Activated CD4-positive, alpha-beta T cell treated with anti-CD3 and anti-CD28 coated beads for 4 hours (primary cell): ENCODE measurements around the gene ASIC2.

ENCODE experiments used
- DNase-seq, 2 donors: peaks; one replicate each; pipeline ENCODE4 v3.0.0-alpha.2; 2020

Gene ASIC2

DNA sequence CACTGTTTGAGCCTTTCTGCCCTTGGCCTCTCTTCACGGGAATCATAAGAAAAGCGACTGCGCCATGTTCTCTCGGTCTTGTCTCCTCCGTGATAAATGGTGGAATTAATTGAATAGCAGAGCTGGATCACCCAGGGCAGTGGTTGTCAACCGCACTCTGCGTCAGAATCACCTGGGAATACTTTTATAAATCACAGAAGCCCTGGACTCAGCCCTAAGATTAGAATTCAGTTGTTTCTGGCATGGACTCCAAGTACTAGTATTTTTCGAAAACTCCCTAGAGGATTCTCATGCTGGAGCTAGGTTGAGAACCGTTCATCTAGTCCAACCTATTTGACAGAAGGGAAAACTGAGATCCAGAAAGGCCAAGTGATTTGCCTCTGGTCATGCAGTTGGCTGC lies 237.3 kb downstream of the ASIC2 start:
- no peak for DNase-seq

DNA sequence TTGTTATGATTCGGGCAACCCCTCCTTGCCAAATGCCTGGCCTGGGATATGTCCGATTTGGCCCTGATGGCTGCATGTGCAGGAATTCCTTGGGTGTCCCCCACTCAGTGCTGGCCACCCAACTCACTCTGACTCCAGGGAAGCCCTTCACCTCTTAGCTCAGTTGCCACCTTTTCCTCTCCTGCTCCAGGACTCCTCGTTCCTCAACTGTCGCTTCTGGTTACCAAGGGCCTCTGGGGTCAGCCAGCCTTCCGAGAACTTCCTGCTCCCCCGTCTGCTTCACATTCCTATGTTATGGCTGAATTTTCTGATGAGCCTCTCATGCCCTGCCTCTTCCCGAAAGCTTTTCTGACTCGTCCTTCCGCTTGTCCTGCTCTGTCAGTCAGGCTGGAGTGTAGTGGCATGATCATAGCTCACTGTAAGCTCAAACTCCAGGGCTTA lies 237.9 kb downstream of the ASIC2 start:
- no peak for DNase-seq

DNA sequence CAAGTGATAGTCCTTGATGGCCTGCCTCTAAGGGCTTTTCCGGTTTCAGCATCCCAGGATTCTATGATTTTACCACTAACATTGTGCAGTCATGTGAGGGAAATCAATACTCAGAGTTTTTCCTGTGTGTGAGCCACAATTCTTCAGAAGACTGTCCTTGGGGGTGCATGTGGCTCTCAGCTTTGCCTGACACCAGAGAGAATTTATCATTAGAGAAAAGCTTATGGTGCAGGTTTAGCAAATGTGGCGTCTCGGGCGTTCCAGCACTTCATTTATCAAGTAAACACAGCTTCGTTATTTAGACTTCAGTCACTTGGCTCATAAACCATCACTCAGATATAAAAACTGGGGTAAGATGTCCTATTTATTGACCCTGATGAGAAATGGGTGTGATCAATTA lies 238.7 kb downstream of the ASIC2 start:
- no peak for DNase-seq

DNA sequence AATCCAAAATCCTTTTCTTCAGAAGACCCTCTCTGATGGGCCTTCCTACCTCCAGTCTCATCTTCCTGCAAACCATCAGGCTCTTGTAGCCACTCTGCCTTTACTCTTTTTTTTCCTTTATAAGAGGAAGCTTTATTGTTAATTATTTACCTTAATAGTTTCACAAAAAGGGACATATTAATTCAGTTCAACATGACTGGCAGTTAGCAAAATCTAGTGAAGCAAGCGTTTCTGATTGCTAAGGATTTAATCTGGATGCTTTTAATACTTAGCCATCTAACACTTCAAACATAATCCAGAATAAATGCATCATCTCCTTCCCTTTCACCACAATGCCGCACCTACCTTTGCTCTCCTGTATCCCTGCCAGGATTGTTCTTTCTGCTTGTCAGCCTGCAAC lies 239.4 kb downstream of the ASIC2 start:
- DNase-seq, result no peak

DNA sequence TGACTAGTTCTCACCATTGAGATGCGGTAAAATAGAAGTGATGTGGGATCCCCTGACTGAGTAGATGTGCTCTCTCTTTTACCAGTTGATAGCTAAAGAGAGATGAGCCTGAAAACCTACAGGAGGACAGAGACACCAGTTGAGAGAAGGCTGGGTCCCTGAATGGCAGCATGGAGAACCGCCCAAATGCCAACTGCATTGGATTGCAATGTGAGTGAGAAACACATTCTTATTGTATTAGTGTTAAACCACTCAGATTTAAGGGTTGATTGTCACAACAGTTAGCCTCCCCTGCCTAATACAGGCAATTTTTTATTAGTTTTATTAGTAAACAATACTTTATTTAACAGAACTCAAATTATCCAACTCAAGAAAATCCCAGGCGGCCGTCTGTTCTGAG lies 240.2 kb downstream of the ASIC2 start:
- DNase-seq, result no peak

DNA sequence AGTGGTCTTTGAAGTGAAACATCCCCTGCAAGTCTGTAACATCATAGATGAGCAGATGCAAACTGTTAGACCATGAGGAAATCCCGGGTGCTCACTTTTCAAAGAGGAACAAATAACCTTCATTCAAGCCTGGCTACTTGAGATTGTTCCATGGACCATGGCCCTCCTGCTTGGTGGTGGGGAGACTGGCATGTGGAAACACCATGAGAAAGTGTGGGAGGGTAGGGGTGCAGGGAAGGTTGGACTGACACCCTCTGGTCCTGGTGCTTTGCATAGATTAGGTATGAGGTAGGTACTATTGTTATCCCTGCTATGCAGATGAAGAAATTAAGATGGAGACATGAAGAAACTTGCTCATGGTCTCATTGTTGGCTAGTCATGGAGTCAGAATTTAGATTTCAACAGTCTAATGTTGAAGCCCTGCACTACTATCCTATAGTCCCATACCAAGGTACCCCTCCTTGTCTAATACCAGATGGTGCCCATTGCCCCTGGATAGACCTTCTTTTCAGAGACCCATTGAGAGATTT lies 242.4 kb downstream of the ASIC2 start:
- DNase-seq, result no peak

DNA sequence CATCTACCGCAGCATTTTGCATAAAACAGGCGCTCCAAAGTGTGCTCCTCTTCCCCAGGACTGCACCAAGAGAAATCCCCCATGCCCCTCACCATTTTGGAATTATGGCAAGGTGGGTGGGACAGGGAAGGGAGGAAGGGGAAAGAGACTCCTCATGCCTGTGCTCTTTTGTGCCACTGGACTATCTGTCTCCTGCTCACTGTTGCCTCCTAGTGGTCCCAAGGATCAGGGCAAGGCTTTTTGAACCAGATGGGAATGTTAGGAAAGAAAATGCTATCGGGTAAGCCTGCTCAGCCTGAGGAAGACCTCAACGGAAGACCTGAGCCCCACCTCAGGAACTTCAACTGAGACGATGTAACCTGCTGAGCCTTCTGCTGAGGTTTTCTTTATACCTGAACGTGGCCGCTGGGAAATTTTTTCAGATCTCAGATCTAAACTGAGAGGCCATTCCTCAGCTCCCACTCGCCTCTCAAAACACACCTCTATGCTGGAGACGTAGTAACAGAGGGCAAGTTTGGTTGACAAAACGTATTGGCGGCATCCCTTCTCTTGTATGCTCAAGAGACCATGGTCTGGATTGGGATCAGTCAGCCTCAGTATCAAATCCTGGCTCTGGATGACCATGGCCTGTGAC lies 243.2 kb downstream of the ASIC2 start:
- peak; percentile 8 to 29 for DNase-seq

DNA sequence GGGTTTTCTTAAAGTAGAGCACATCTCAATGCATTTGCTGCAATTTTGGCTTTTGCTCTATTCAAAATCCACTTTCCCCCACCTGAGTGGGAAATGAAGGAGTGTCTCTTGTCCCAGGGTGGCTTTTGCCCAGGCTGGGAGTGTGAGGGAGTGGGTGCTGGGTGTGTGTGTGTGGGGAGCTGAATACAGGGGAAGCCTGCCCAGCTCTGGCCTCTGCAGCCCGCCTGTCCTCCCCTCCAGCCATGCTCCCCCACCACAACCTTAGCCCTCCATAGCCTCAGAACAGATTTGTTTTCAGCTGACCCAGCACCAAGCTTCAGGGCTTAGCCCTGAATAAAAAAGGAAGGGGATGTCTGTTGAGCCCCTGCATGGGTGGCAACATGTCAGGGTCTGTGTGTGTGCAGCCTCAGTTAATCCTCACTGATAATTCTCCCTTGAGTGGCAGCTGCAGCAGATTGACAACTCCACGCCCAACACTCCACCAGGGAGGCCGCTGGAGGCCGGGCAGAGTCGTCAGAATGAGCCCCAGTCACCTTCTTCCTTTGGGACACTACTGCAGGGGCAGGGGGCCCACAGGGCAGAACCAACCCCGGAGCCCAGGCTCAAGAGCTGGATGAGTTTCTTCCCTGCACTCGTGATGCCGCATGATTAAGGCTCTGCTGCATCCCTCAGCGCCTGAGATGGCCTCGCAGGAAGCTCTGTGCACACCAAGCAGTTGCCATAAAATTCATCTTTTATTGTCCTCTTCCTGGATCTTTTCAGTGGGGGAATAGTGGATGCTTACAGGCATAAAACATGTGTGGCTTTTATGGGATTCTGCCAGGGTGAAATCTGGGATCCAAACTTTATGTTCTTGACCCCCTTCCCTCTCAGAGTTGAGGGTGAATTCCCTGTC lies 246.5 kb downstream of the ASIC2 start:
- no peak for DNase-seq

DNA sequence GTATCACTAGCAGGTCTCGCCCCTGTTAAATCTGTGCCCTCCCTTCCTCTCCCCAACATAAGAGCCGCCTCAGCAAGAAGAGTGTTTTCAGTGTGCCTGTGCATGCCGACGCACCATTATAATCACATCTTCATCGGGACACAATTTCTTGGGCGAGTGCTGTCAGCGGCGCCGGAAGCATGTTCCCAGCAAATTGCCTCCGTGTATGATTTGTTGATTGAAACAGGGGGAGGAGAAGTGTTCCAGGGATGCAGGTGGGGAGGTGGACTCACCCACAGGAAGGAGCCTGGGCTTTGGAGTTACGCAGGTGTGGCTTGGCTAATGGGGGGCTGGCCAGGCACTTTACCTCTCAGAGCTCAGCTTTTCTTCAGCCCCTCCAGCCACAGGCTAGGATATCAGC lies 247.9 kb downstream of the ASIC2 start:
- no peak for DNase-seq

DNA sequence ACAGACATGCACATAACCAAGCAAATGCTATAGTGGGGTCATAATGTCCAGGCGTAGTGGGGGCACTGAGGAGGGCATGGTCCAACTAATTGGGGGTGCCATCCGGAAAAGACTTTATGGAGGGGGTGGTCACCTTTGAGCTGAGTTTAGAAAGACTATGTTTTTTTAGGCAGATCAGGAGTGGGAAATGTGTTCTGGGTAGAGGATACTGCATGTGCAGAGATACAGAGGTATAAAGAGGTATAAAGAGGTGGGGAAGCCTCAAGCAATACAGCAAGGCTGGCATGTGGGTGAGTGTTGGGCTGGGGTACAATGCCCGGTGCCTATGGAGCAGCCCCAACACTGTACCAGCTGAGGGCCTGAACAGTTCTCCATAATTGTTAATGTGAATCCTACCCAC lies 248.3 kb downstream of the ASIC2 start:
- DNase-seq, result no peak

DNA sequence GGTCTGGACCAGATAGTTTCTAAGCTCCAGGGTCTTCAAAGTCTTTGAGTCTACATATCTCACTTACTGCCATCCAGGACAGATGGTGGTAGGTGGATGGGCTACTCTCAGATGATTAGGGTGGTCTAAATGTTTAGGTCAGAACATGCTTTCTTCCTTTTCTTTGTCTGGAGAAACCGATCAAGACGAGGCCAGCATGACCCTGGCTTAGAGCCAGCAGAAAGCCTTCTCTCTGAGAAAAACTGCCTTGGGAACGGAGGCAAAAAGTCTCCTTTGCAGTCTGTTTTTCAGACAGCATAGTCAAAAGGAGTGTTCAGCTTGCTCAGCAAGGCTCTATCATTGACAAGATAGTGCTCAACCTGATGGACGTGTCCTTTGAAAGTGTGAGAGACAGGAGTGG lies 252.6 kb downstream of the ASIC2 start:
- DNase-seq, result no peak

DNA sequence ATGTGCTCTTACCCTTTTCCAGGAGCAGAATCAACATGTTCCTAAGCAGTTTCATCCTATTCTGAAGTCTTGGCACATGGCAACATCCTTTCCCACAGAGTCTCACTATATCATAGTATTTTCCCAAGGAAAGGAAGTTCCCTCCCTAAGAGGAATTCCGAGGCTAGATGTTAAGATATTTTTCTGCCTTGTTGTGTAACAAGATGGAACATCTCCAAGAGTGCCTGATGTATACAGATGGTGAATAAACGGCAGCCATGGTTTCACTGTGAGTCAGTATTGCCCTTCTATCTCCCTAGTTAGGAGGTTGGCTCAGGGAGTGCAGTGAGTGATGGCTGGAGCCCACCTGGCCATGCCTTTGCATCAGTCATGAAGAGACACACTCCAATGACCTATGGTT lies 253.2 kb downstream of the ASIC2 start:
- no peak for DNase-seq

DNA sequence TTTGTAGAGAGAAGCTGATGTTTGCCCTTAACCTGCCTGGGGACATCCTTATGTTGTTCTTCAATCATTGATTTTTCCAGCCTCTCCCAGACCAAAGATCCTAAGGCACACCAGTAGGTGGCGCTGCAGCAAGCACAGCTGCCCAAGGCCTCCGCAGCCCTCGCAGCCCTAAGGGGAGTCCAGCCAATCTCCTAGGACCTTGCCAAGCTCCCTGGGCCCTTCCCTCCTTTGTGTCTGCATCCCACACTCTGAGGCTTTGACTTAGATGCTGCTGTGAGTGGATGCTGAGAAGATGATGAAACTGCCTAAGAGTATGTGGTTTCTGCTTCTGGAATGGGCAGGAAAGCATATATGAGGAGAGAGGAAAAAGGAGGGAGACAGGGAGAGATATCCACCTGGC lies 254.4 kb downstream of the ASIC2 start:
- no peak for DNase-seq

DNA sequence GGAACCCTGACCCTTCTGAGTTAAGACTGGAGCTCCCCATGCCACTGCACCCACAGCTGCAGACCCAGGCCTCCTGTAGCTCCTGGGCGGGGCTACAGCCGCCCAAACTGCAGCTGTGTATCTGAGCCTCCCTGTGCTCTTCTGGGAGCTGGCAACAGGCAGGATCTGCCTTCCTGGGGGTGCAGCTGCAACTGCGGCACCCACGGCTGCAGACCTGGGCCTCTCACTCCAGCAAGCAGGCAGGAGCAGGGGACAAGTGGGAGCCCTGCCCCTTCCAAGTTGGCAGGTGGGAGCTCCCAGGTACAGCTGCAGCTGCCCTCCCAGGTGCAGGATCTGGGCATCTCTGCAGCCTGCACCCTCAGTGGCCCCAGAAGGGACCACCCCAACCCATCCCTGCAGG lies 259.9 kb downstream of the ASIC2 start:
- DNase-seq, result no peak

DNA sequence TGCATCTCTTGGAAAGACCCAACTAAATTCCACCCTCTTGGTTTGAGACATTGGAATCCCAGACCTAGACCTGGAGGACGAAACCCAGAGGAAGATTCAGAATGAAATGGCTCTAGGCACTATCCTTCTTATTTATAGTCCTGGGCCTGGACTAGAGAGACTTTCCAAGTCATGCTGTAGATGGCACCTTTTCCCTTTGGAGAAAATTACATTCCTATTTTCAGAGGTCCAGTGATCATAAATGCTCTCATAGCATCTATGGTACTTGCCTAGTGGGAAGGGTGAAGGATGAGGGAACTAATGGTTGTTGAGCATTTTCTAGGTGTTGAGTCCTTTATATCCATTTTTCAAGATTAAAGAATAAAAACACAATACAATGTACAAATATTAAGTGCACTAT lies 264.3 kb downstream of the ASIC2 start:
- DNase-seq, result no peak

DNA sequence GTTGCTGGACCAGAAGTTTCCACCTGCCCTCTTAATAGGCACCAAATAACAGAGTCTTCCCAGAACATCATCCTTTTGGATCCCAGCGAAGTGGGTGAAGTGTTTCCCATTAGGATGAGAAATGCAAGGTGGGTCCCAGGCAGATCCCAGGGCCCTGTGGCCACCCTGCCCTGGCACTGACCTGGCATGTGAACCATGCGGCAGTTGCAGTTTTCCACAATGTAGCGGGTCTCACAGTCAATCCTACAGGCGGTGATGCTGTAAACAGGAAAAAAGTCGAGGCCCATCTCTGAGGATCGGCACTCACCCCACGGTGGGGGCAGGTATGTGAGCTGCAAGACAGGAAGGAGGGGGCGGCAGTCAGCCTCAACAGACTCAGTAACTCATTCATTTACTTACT lies 265.0 kb downstream of the ASIC2 start:
- DNase-seq, result no peak

DNA sequence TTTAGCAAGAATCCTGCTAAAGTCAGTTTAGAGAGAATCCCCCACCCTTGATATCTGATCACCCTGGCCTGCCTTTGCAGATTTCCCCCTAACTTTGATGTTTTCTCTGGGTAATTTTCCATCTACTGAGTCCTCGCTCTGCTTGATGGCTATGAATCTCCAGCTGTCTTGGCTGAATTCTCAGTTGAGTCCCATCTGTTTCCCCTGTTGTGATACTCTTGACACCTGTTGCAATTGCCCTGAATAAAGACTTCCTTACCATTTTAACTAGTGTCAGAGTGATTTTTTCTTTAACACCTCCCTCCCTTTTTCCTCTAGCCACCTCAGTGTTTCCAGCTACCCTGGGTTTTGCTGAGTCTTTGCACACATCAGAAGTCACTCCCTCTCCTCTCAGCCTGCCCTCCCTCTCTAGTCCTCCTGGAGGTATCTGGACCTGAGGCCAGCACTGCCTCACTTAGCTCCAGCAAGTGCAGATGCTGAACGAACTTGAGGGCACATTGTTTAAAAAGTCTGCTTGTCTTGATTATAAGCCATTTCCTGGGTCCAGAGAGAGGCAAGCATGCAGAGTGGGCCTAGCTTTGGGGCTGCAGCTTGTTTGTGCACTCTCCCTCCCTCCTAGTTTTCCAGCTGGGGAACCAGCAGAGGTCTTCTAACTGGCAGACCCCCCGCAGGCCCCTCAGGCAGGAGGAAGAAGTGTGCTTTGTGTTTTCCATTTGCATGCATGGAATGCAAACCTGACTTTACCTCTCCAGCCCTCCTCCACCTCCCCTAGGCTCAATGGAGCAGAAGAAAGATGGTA lies 268.2 kb downstream of the ASIC2 start:
- no peak for DNase-seq

DNA sequence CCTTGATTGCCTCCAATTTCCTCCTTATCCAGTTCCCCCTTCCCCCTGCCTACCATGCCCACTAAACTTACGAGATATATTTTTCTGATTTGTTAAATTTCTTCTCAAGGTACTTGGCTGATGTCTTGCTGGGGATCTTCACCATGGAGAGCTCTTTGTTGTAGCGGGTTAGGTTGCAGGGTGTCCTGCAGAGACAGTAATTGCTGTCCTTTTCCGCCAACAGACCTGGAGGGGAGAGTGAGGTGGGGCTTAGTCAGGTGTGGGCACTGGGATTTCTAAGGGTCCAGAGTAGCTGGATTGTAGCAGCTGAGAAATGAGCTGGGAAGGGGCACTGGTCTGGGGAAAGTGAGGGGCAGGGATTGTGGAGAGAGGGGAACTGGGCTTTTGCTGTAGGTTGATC lies 269.3 kb downstream of the ASIC2 start:
- DNase-seq, result no peak

DNA sequence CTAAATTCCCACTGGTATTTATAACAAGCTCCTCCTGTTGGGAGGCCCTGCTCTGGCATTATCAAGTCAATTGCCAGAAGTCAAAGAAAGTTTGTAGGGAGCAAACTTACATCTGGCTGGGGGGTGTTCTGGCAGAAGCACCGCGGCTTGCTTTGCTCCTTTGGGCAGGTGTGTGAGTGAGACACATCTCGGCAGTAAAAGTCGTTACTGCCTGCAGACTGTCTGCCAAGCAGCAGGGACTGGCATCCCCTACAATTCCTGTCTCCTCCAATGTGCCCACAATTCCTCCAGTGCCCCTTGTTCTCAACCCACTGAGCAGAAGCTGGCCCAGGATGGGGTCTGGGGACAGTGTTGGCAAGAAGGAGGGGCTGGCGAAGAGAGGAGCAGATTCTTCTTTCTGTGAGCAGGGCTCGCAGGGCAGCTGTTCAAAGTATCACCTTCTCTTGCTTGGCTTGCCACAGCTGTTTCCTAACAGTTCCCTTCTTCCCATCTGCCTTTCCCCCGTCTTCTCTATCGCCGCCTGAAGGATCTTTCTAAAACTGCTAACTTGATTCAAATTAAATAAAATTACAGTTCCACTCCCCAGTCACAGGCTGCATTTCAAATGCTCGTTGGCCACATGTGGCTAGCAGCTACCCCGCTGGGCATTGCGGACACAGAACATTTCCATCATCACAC lies 271.2 kb downstream of the ASIC2 start:
- no peak for DNase-seq

DNA sequence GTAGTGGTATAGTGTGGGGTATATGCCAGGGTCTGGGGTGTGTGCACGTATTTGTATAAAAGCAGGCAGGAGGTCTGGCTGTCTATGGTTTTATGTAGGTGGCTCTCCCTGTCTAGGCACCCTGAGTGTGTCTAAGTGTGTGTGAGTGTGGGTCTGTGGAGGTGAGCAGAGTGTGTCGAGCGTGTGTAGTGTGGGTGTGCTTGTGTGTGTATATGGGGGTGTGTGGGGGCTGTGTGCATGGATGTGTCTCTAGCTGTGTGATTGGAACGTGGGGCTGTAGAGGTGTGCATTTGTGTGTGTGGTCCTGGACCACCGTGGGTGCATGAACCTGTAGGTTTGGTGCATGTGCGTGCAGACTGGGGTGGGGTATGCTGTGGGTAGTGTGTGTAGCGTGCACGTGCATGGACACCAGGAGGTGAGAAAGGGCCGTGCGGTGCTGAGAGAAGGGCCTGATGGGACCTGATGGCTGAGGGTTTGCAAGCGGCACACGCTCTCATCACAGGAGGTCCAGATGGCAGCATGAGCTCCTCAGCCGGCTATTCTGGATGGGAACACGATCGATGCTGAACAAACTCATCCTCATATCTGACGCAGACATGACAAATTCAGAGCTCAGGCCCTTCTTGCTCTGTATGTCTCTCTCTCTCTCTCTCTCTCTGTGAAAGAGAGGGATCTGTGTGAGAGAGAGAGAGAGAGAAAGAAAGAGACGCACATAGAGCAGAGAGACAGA lies 273.8 kb downstream of the ASIC2 start:
- no peak for DNase-seq

DNA sequence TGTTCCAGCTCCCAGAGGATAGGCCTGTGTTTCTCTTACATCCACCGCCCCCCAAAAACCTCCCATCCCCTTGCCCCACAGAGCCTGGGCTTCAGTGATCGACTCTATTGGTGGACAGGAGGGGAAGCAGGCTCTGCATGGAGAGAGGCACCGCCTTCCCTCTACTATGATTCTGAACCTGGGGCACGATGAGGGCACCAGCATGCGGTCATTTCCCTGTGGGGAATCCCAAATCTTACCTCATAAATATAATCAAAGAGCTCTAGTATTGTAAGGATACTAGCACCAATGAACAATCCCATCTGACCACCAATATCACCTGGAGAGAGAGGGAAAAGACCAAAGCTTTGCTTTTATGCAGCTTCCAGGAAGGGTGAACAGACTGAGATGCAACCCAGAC lies 275.7 kb downstream of the ASIC2 start:
- no peak for DNase-seq

DNA sequence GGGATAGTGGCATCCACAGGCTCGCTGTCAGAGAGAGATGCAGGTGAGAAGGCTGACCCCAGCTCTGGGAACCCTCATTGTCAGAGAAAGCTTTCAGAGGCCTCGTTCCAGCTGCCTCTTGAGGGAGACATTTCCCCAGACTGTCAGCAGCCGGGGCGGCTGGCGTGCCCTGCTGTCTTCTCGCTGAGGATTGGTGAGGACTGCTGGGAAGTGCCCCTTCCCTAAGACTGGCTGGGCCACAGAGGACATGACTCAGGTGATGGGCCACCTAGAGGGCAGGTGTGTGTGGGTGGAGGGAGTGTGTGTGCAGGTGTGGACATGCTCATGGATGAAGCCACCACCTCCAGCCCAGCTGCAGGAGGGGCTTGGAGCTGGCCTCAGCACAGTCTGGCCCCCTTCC lies 276.2 kb downstream of the ASIC2 start:
- no peak for DNase-seq
